ENCODE results near the gene LDLRAD4.

LDLRAD4 gene

GRCh38 chr18:13219593-13220159, 1.1 kb downstream of the LDLRAD4 start:
- peak overlapping the region; percentile 66; the same call in 1 of the 2 replicates for H3K4me3 ChIP-seq (ENCODE audit: low read length)
- no peaks in the 10 kb centered on the region for H3K36me3 ChIP-seq (ENCODE audit: insufficient read depth, low read depth, low read length)
- no peaks in the 10 kb centered on the region for H3K9me3 ChIP-seq (ENCODE audit: insufficient read depth, low read depth, low read length)
- no peak overlapping the region for H3K27ac ChIP-seq (ENCODE audit: low read length)
- H3K27me3 ChIP-seq (ENCODE audit: insufficient read depth, low read length) = peaks cover 58% of the 10 kb centered on the region
- H3K9ac ChIP-seq (ENCODE audit: low read depth, low read length) = no peak overlapping the region
- H3K4me1 ChIP-seq (ENCODE audit: insufficient read depth, low read length) = peaks cover 15% of the 10 kb centered on the region

GRCh38 chr18:13220361-13220991, 1.9 kb downstream of the LDLRAD4 start:
- peaks cover 52% of the 10 kb centered on the region for H3K27me3 ChIP-seq (ENCODE audit: insufficient read depth, low read length)
- H3K27ac ChIP-seq (ENCODE audit: low read length) = no peak overlapping the region
- H3K4me3 ChIP-seq (ENCODE audit: low read length) = no peak overlapping the region
- H3K9ac ChIP-seq (ENCODE audit: low read depth, low read length) = no peak overlapping the region
- H3K9me3 ChIP-seq (ENCODE audit: insufficient read depth, low read depth, low read length) = no peaks in the 10 kb centered on the region
- peaks cover 15% of the 10 kb centered on the region for H3K4me1 ChIP-seq (ENCODE audit: insufficient read depth, low read length)
- H3K36me3 ChIP-seq (ENCODE audit: insufficient read depth, low read depth, low read length) = no peaks in the 10 kb centered on the region

GRCh38 chr18:13221869-13222855, 3.6 kb downstream of the LDLRAD4 start:
- peaks cover 15% of the 10 kb centered on the region for H3K4me1 ChIP-seq (ENCODE audit: insufficient read depth, low read length)
- H3K9ac ChIP-seq (ENCODE audit: low read depth, low read length) = no peak overlapping the region
- H3K4me3 ChIP-seq (ENCODE audit: low read length) = no peak overlapping the region
- H3K36me3 ChIP-seq (ENCODE audit: insufficient read depth, low read depth, low read length) = no peaks in the 10 kb centered on the region
- H3K9me3 ChIP-seq (ENCODE audit: insufficient read depth, low read depth, low read length) = no peaks in the 10 kb centered on the region
- no peak overlapping the region for H3K27ac ChIP-seq (ENCODE audit: low read length)
- peaks cover 35% of the 10 kb centered on the region for H3K27me3 ChIP-seq (ENCODE audit: insufficient read depth, low read length)

- H3K36me3 ChIP-seq (ENCODE audit: insufficient read depth, low read depth, low read length) = no peaks in the 10 kb centered on the region
- peaks cover 35% of the 10 kb centered on the region for H3K27me3 ChIP-seq (ENCODE audit: insufficient read depth, low read length)
- H3K9me3 ChIP-seq (ENCODE audit: insufficient read depth, low read depth, low read length) = no peaks in the 10 kb centered on the region
- H3K4me3 ChIP-seq (ENCODE audit: low read length) = no peak overlapping the region
- peaks cover 15% of the 10 kb centered on the region for H3K4me1 ChIP-seq (ENCODE audit: insufficient read depth, low read length)
- H3K9ac ChIP-seq (ENCODE audit: low read depth, low read length) = no peak overlapping the region
- H3K27ac ChIP-seq (ENCODE audit: low read length) = no peak overlapping the region
Observed at GRCh38 chr18:13222856-13223281, 4.3 kb downstream of the LDLRAD4 start.

GRCh38 chr18:13223311-13224143, 5.0 kb downstream of the LDLRAD4 start:
- Histone ChIP-seq H3K27ac (ENCODE audit: low read length) (no peak overlapping the region), H3K4me1 (ENCODE audit: insufficient read depth, low read length) (peaks cover 15% of the 10 kb centered on the region), H3K27me3 (ENCODE audit: insufficient read depth, low read length) (peaks cover 29% of the 10 kb centered on the region), H3K9me3 (ENCODE audit: insufficient read depth, low read depth, low read length) (no peaks in the 10 kb centered on the region), H3K36me3 (ENCODE audit: insufficient read depth, low read depth, low read length) (no peaks in the 10 kb centered on the region), H3K9ac (ENCODE audit: low read depth, low read length) (no peak overlapping the region), H3K4me3 (ENCODE audit: low read length) (no peak overlapping the region)

GRCh38 chr18:13225261-13225660, 6.7 kb downstream of the LDLRAD4 start:
- H3K9me3 ChIP-seq (ENCODE audit: insufficient read depth, low read depth, low read length) = no peaks in the 10 kb centered on the region
- H3K27me3 ChIP-seq (ENCODE audit: insufficient read depth, low read length) = peaks cover 12% of the 10 kb centered on the region
- no peak overlapping the region for H3K27ac ChIP-seq (ENCODE audit: low read length)
- no peak overlapping the region for H3K9ac ChIP-seq (ENCODE audit: low read depth, low read length)
- H3K36me3 ChIP-seq (ENCODE audit: insufficient read depth, low read depth, low read length) = no peaks in the 10 kb centered on the region
- H3K4me1 ChIP-seq (ENCODE audit: insufficient read depth, low read length) = peaks cover 15% of the 10 kb centered on the region
- no peak overlapping the region for H3K4me3 ChIP-seq (ENCODE audit: low read length)

- H3K4me3 ChIP-seq (ENCODE audit: low read length) = no peak overlapping the region
- no peaks in the 10 kb centered on the region for H3K36me3 ChIP-seq (ENCODE audit: insufficient read depth, low read depth, low read length)
- H3K4me1 ChIP-seq (ENCODE audit: insufficient read depth, low read length) = peaks cover 15% of the 10 kb centered on the region; the same call in 1 of the 2 replicates
- no peaks in the 10 kb centered on the region for H3K9me3 ChIP-seq (ENCODE audit: insufficient read depth, low read depth, low read length)
- H3K9ac ChIP-seq (ENCODE audit: low read depth, low read length) = no peak overlapping the region
- no peaks in the 10 kb centered on the region; the same call in 1 of the 2 replicates for H3K27me3 ChIP-seq (ENCODE audit: insufficient read depth, low read length)
- no peak overlapping the region for H3K27ac ChIP-seq (ENCODE audit: low read length)
Observed at GRCh38 chr18:13226533-13227144, 8.1 kb downstream of the LDLRAD4 start.

GRCh38 chr18:13227910-13228309, 9.3 kb downstream of the LDLRAD4 start:
- no peak overlapping the region for H3K9ac ChIP-seq (ENCODE audit: low read depth, low read length)
- 0 out of 2 replicates have a peak, but pooled peaks cover 3% of the 10 kb centered on the region for H3K4me1 ChIP-seq (ENCODE audit: insufficient read depth, low read length)
- H3K27me3 ChIP-seq (ENCODE audit: insufficient read depth, low read length) = no peaks in the 10 kb centered on the region
- no peak overlapping the region for H3K27ac ChIP-seq (ENCODE audit: low read length)
- no peak overlapping the region for H3K4me3 ChIP-seq (ENCODE audit: low read length)
- H3K9me3 ChIP-seq (ENCODE audit: insufficient read depth, low read depth, low read length) = no peaks in the 10 kb centered on the region
- no peaks in the 10 kb centered on the region for H3K36me3 ChIP-seq (ENCODE audit: insufficient read depth, low read depth, low read length)

GRCh38 chr18:13229001-13229671, 10.6 kb downstream of the LDLRAD4 start:
- Histone ChIP-seq H3K9me3 (ENCODE audit: insufficient read depth, low read depth, low read length) (no peaks in the 10 kb centered on the region), H3K4me1 (ENCODE audit: insufficient read depth, low read length) (no peaks in the 10 kb centered on the region), H3K4me3 (ENCODE audit: low read length) (no peak overlapping the region), H3K9ac (ENCODE audit: low read depth, low read length) (no peak overlapping the region), H3K36me3 (ENCODE audit: insufficient read depth, low read depth, low read length) (no peaks in the 10 kb centered on the region), H3K27ac (ENCODE audit: low read length) (no peak overlapping the region), H3K27me3 (ENCODE audit: insufficient read depth, low read length) (no peaks in the 10 kb centered on the region)

GRCh38 chr18:13231151-13231550, 12.6 kb downstream of the LDLRAD4 start:
- no peaks in the 10 kb centered on the region for H3K27me3 ChIP-seq (ENCODE audit: insufficient read depth, low read length)
- no peaks in the 10 kb centered on the region for H3K36me3 ChIP-seq (ENCODE audit: insufficient read depth, low read depth, low read length)
- H3K4me1 ChIP-seq (ENCODE audit: insufficient read depth, low read length) = peaks cover 4% of the 10 kb centered on the region; the same call in 1 of the 2 replicates
- no peaks in the 10 kb centered on the region for H3K9me3 ChIP-seq (ENCODE audit: insufficient read depth, low read depth, low read length)
- H3K9ac ChIP-seq (ENCODE audit: low read depth, low read length) = no peak overlapping the region
- H3K27ac ChIP-seq (ENCODE audit: low read length) = no peak overlapping the region
- H3K4me3 ChIP-seq (ENCODE audit: low read length) = no peak overlapping the region

All from iPS-20b (cell line).